Measurements from ENCODE around the gene PREX1. TPM values are rescaled to one million over a fixed set of nuclear protein-coding genes. Genes with fewer than 3 reads are reported as not detected.

Gene PREX1
- total RNA-seq, 1 experiment from 2014 or later: 3.3 TPM

- Histone ChIP-seq H3K4me1 (replicated peaks; ENCODE audit: insufficient read depth) (peaks cover 29% of the 10 kb centered on the region), H3K27ac (no peak overlapping the region), H3K79me2 (ENCODE audit: low read depth) (no peaks in the 10 kb centered on the region), H3K4me2 (no peak overlapping the region), H4K20me1 (ENCODE audit: insufficient read depth) (no peaks in the 10 kb centered on the region), H3F3A (ENCODE audit: insufficient read depth, low read depth) (peaks cover 12% of the 10 kb centered on the region; the same call in 1 of the 2 replicates), H3K27me3 (ENCODE audit: insufficient read depth, low read depth) (no peaks in the 10 kb centered on the region), H3K9me2 (ENCODE audit: insufficient read depth) (no peaks in the 10 kb centered on the region), H3K9me3 (ENCODE audit: insufficient read depth, low read depth) (no peaks in the 10 kb centered on the region), H3K36me3 (ENCODE audit: low read depth) (no peaks in the 10 kb centered on the region), H2AFZ (no peak overlapping the region), H3K4me3 (no peak overlapping the region)
- CTCF ChIA-PET: no interaction called here
- intact Hi-C loops (cut with micrococcal nuclease; ENCODE audit: unreplicated experiment): no loop called here
- POLR2A ChIA-PET (ENCODE audit: unreplicated experiment): interaction anchor here (0.5 to 0.8 kb wide), 2 partner anchors 23 to 1464 kb away, joined by 3 to 11 read pairs; no protein-coding TSS in a partner anchor
- DNase-seq: no peak
- TF ChIP-seq CTCF (conservative IDR thresholded peaks at IDR 0.05) (no peak), EZH2 (IDR thresholded peaks at IDR 0.05; ENCODE audit: low read depth) (no peak)
- BruUV-seq (replicated peaks): no TSS peak
Observed at GRCh38 chr20:48688579-48688978, 139.2 kb downstream of the PREX1 start.

- BruUV-seq (replicated peaks): no TSS peak
- no peaks in the 10 kb centered on the region for H4K20me1 ChIP-seq (ENCODE audit: insufficient read depth)
- CTCF ChIA-PET: no interaction called here
- H3K9me3 ChIP-seq (ENCODE audit: insufficient read depth, low read depth): no peaks in the 10 kb centered on the region
- H3K27me3 ChIP-seq (ENCODE audit: insufficient read depth, low read depth): no peaks in the 10 kb centered on the region
- H3F3A ChIP-seq (ENCODE audit: insufficient read depth, low read depth): peaks cover 12% of the 10 kb centered on the region; the same call in 1 of the 2 replicates
- no peaks in the 10 kb centered on the region for H3K36me3 ChIP-seq (ENCODE audit: low read depth)
- TF ChIP-seq CTCF (conservative IDR thresholded peaks at IDR 0.05) (no peak), EZH2 (IDR thresholded peaks at IDR 0.05; ENCODE audit: low read depth) (no peak)
- no peak overlapping the region for H2AFZ ChIP-seq
- no peak overlapping the region for H3K27ac ChIP-seq
- H3K4me2 ChIP-seq: no peak overlapping the region
- H3K4me1 ChIP-seq (replicated peaks; ENCODE audit: insufficient read depth): peaks cover 42% of the 10 kb centered on the region
- no peak overlapping the region for H3K4me3 ChIP-seq
- no peak for DNase-seq
- intact Hi-C loops (cut with micrococcal nuclease; ENCODE audit: unreplicated experiment): no loop called here
- no peaks in the 10 kb centered on the region for H3K9me2 ChIP-seq (ENCODE audit: insufficient read depth)
- H3K79me2 ChIP-seq (ENCODE audit: low read depth): no peaks in the 10 kb centered on the region
- POLR2A ChIA-PET (ENCODE audit: unreplicated experiment): no interaction called here
Observed at GRCh38 chr20:48687117-48687800, 140.5 kb downstream of the PREX1 start.

GRCh38 chr20:48686238-48687116, 141.3 kb downstream of the PREX1 start:
- CTCF ChIA-PET: no interaction called here
- BruUV-seq (replicated peaks): no TSS peak
- DNase-seq: peak in 1 of 2 experiments; percentile 34

More at GRCh38 chr20:48686238-48687116, 141.3 kb downstream of the PREX1 start:
- TF ChIP-seq CTCF (conservative IDR thresholded peaks at IDR 0.05) (no peak), EZH2 (IDR thresholded peaks at IDR 0.05; ENCODE audit: low read depth) (no peak)
- Histone ChIP-seq H3K4me3 (no peak overlapping the region), H3F3A (ENCODE audit: insufficient read depth, low read depth) (peaks cover 12% of the 10 kb centered on the region; the same call in 1 of the 2 replicates), H3K9me2 (ENCODE audit: insufficient read depth) (no peaks in the 10 kb centered on the region), H3K4me2 (peak overlapping the region; percentile 53), H2AFZ (no peak overlapping the region), H3K4me1 (replicated peaks; ENCODE audit: insufficient read depth) (peaks cover 46% of the 10 kb centered on the region), H3K27ac (no peak overlapping the region), H3K9me3 (ENCODE audit: insufficient read depth, low read depth) (no peaks in the 10 kb centered on the region), H4K20me1 (ENCODE audit: insufficient read depth) (no peaks in the 10 kb centered on the region), H3K27me3 (ENCODE audit: insufficient read depth, low read depth) (no peaks in the 10 kb centered on the region), H3K36me3 (ENCODE audit: low read depth) (no peaks in the 10 kb centered on the region), H3K79me2 (ENCODE audit: low read depth) (no peaks in the 10 kb centered on the region)
- POLR2A ChIA-PET (ENCODE audit: unreplicated experiment): interaction anchor here (0.7 kb wide), 2 partner anchors 12 to 144 kb away, joined by 3 to 4 read pairs; no protein-coding TSS in a partner anchor
- intact Hi-C loops (cut with micrococcal nuclease; ENCODE audit: unreplicated experiment): no loop called here

Measured in PC-9 (cell line).